Myocyte (in vitro differentiated cells): ENCODE measurements around the gene PPT2. TPM values are rescaled to one million over a fixed set of nuclear protein-coding genes. Genes with fewer than 3 reads are reported as not detected.

ENCODE experiments used
- DNase-seq: peaks from one replicate; pipeline ENCODE4 v3.0.0-alpha.2; 2012; ENCODE audit warnings: low read depth
- polyA plus RNA-seq: library from polyadenylated mRNA; unstranded; fragments of >200 nt; gene quantifications from one replicate; pipeline ENCODE4 v1.2.1, GENCODE V29; 2012; ENCODE audit warnings: missing spikeins
- total RNA-seq: library from RNA; depleted of rRNA; stranded (reverse); fragments of >200 nt; gene quantifications from 2 replicates; pipeline ENCODE4 v1.2.3, GENCODE V29; 2014

Gene PPT2
- 20.4 and 33.4 TPM in 2 replicates for total RNA-seq
- polyA plus RNA-seq: 24.5 TPM

DNA sequence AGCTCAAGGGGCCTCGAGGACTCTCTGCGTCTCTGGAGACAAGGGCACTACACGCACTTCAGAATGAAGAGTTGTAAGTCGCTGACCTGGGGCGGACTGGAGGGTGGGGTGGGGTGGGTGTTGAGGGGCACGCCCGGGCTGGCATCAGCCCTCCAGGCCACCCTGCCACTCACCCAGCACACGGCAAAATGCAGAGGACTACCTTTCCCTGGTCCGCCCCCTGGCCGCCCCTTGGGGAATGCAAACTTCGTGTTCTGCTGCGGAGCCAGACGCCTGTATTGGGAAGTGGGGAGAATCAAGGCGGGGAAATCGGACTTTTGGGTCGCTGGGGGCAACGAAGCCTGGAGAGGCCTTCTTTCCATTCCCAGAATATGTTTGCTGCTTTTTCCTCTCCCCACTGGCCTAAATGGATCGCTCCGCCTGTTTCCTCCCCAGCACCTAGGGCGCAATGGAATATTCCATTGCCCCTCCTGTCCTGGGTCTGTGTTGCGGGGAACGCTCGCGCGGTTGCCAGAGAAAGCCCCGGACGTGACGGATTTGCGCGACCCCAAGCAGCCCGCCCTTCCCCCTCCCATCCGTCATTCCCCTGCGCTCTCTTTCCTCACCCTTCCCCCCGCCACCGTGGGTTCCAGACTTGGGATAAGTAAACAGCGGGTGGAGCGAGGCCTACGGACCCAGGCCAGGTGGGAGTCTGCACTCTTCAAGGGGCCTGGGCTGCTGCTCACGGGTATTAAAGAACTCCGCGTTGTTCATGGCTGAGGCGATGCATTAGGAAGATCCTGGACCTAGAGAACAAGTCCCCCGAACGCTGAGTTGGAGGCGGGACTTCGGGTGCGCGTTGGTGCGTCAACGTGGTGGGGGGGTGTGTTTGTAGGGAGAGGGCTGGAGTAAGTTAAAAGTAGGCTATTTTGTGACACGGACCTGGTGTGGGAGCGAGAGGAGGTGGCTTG lies at the start of gene PPT2:
Gene PPT2 (plus strand): TSS at position 578 of the 950 bp plus-strand sequence. CDS start 454 bp downstream, outside the sequence.
- peak; percentile 94 for DNase-seq

DNA sequence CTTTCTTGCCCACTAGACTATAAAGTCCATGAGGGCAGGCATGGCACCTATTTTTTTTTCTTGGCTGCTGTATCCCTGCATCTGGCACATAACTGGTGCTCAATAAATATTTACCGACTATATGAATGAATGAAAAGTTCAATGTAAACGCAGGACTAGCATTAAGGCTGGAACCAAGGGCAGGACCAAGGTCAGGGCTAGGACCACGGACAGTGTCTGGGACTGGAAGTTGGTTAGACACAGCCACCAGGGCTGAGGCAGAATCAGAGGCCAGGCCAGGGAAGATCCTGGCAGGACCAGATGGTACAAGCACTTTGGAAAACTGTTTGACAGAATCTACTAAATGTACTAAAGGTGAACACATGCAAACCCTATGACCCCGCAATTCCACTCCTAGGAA lies 48.5 kb upstream of the PPT2 start:
- peak; percentile 56 for DNase-seq

DNA sequence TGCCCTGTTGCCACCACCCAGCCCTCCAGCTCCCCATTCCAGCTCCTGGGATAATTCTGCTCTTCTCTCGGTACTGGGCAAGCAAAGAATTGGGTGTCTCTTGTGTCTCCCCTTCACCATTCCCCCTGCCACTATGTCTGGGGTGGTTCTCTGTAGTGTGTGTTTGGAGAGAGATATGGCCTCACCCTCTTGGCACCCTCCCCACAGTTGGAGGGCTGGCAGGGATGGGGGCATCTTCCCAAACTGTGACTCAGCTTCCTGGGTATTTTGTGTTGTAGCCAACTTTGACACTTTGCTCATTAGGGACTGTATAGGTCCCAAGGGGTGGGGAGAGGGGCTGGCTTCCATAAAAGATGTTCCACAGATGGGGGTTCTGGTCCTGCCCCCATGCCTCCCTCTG lies 46.5 kb upstream of the PPT2 start:
- peak; percentile 31 for DNase-seq

DNA sequence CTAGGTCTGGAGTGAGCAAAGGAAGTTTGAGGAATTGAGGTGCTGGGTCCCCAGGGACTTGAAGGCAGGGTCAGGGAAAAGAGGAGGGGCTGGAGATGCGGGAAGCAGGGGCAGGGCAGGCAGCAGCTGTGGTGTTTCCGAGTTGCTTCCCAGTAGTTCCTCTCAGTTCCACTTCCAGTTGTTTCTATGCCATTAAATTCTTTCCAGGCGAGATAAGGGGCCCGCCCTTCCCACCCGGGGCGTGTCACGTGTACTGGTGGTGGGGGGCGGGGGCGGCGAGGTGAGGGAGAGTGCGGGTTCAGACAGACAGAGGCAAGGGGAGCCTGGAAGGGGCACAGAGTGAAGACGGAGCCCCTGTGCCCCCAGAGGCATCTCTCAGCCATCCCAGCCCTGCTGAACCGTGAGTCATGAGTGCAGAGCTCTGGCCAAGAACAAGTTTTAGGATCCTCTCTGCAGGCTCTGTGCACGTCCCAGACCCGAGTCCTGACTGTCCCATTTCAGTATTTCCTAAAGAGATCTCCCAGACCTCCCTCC lies 45.8 kb upstream of the PPT2 start:
- peak; percentile 45 for DNase-seq

DNA sequence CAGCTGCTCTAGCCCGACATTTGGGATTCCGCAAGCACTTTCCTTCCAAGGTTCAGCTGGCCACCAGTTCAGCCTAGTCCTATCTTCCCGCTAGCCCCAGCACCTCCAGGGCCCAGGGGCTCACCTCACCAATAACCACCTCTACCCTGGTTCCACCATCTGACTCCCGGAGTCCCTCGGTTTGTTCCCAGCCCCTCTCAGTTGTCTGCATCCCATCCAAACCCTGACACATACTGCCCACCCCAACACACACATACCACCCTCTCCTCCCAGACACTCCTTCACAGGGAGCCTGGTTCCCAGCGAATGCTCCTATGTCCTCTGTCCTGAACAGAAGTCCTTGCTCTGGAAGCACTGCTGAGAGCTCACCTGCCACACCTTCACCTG lies 45.2 kb upstream of the PPT2 start:
- DNase-seq: no peak

GRCh38 chr6:32109114-32109764 lies 44.7 kb upstream of the PPT2 start, which contains the start of gene TNXB:
Gene TNXB (minus strand): TSS chr6:32109338. CDS start chr6:32098198, 11,140 bp downstream.
- DNase-seq: no peak

GRCh38 chr6:32109765-32110160 lies 44.2 kb upstream of the PPT2 start:
- DNase-seq: no peak

DNA sequence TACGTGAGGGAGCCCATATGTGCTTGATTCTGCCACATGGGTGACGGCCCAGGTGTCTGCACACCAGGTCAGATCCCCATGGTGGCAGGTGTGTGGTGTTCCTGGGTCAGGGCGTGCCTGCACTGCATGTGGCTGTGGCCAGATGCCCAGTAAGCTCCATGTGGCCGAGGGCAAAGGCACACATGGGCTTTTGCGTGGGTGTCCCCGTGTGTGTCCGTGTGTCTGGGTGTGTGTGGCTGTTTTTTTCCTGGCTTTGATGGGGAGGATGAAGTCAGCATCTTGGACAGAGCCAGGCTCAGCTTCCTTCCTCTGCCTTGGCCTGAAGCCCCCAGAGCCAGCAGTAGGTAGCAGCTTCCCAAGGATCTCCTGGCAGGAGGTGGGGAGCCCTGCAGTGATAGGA lies 43.3 kb upstream of the PPT2 start:
- DNase-seq: no peak

DNA sequence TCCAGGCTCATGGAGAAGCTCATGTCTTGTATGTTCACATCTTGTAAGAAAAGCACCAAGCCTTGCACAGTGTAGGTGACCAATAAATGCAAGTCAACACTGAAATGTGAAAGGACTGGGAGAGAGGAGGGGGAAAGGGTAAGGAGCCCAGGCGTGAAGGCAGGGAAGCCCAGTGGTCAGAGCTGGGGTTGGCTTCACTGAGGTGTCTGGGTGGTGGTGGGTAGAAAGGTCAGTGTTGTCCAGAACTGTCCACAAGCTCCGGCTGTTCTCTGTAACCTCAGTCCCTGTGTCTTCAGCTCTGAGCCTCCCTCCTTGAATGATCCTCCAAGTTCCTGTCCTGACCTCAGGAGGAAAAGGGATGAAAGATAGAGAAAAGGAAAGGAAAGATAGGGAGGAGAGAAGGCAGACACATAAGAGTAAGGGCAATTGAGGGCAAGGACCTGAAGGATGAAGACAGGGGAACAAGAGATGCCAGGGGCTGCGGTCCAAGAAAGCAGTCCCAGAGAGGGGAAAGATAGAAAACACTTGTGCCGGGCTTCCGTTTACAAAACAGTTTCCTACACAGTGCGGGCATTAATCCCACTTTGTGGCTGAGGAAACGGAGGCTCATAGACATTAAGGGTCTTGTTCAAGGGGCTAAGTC lies 42.4 kb upstream of the PPT2 start:
- no peak for DNase-seq

DNA sequence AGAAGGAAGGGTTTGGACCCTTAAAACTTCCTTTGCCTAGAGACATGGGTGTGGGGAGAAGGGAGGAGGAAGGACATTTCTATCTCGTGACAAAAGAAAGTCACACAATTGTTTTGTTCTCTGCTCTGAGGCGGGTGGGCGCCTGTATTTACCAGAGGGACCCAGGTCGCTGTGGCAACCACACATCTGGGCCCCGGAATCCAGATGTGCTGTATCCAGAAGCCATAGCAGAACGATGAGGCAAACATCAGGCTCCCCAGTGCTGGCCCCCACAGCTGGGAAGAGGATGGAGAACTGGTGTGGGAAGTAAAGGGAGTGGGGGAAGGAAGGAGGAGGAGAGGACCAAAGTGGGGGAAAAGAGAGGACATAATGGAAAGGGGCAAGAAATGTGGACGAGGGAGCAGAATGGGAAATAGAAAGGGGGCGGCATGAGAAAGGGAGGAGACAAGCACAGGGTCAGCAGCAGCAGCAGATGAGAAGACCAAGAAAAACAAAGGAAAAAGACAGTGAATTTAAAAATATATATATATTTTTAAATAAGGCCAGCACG lies 41.4 kb upstream of the PPT2 start:
- DNase-seq: no peak

GRCh38 chr6:32113386-32114352 lies 40.3 kb upstream of the PPT2 start:
- peak; percentile 91 for DNase-seq

- peak; percentile 38 for DNase-seq
Observed at GRCh38 chr6:32114796-32115195, 39.1 kb upstream of the PPT2 start.

- no peak for DNase-seq
Observed at GRCh38 chr6:32115623-32116022, 38.3 kb upstream of the PPT2 start.

DNA sequence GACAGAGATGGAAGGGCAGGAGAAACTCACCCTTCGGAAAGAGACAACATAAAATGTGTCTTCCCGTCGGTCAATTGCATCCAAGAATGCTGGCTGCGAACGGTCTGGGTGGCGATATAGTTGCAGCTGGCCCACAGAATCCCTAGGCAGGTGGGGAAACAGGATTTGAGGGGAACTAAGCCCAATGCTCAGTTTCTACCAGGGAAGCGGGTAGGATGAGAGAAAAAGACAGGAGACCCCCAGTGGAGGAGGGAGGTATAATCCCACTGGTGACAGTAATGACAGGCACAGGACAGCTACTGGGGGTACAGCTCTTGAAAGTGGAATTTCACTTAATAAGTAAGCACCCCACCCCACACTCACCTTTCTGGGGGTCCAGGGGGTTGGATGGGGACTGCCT lies 37.3 kb upstream of the PPT2 start:
- peak; percentile 22 for DNase-seq

DNA sequence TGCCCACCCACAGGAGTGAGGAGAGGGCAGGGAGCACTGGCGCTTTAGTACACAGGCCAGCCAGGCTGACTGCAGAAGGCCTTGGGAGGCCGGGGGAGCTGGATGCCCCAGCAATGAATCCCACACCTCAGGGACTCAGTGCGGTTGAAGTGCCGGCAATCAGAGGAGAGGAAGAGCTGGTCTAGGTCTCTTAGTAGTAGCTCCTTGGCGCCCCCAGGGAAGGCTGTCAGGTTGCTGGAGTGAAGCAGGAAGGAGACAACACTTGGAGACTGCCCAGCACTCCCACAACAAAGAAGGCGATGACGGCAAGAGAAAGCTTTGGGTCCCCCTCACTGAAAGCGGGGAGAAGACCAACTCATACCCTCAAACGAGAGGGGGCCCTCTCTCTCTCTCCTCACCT lies 36.5 kb upstream of the PPT2 start:
- DNase-seq: no peak

- peak; percentile 79 for DNase-seq
Observed at GRCh38 chr6:32118782-32119628, 34.9 kb upstream of the PPT2 start.

DNA sequence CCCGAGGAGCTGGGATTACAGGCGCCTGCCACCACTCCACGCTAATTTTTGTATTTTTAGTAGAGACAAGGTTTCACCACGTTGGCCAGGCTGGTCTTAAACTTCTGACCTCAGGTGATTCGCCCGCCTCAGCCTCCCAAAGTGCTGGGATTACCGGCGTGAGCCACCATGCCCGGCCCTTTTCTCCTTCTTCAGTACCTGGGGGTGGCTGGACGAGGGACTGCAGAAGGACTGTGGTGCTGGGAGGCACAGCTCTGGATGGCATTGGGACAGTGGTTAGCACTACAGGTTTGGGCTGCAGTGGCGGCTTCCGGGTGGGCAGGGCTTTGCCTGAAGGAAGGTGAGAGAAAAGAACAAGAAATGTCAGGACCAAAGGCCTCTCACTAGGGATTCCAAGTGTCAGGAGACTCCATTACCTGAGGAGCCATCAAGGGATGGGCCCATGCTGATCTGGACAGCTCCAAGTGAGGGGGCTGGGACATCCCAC lies 33.3 kb upstream of the PPT2 start:
- no peak for DNase-seq

DNA sequence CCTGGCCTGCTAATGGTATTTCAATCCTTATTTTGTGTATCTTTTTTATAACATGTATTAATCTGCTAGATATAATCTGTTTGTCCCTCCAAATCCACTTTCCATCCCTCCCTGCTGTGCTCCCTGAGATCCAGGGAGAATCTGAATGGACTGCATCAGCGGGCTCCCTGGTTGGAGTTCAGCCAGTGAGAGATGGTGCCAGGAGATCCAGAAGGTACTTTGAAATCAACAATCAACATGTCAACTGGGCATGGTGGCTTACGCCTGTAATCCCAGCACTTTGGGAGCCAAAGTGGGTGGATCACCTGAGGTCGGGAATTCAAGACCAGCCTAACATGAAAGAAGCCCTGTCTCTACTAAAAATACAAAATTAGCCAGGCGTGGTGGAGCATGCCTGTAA lies 30.3 kb upstream of the PPT2 start:
- no peak for DNase-seq

GRCh38 chr6:32126880-32127279 lies 27.1 kb upstream of the PPT2 start:
- no peak for DNase-seq
